ENCODE measurements around the gene KCNK10. TPM values are rescaled to one million over a fixed set of nuclear protein-coding genes. Genes with fewer than 3 reads are reported as not detected.
A peak's percentile ranks its signal among the peaks of the same experiment; 100 is the strongest.

The KCNK10 gene
- total RNA-seq = 0.24 and 0.80 TPM in 2 replicates
- long read RNA-seq, partial matches to known transcripts = 0 of 2 reads
- long read RNA-seq, other reads (novel, unspliced or antisense) = 1 of 2 reads

- H3K4me1 Mint-ChIP-seq (ENCODE audit: low read depth) = peaks cover 4% of the 10 kb centered on the region
- peaks cover 44% of the 10 kb centered on the region for H3K27me3 Mint-ChIP-seq
- H3K9me3 Mint-ChIP-seq (ENCODE audit: low read depth) = no peaks in the 10 kb centered on the region
- H3K36me3 Mint-ChIP-seq (ENCODE audit: insufficient read depth) = no peaks in the 10 kb centered on the region
- H3K4me3 Mint-ChIP-seq (ENCODE audit: low read depth) = peak within 1 kb of the TSS; percentile 78
- TF ChIP-seq CTCF (IDR thresholded peaks at IDR 0.05; ENCODE audit: unreplicated experiment) = no peak
- H3K27ac Mint-ChIP-seq = no peak within 1 kb of the TSS
- DNase-seq (ENCODE audit: low spot score, unreplicated experiment) = no peak
Measured at GRCh38 chr14:88323086-88323522, at the start of gene KCNK10. Gene KCNK10, minus strand, starts transcription at chr14:88323269. Its CDS starts 471 bp downstream, at chr14:88322798.

DNA sequence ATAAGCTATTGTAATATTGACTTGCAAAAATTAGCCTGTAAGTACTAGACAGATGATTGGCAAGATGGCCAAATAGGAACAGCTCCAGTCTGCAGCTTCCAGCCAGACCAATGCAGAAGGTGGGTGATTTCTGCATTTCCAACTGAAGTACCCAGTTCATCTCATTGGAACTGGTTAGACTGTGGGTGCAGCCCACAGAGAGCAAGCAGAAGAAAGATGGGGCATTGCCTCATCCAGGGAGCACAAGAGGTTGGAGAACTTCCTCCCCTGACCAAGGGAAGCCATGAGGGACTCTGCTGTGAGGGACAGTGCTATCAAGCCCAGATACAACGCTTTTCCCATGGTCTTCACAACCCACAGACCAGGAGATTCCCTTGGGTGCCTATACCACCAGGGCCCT is 46.4 kb upstream of the KCNK10 start:
- Mint-ChIP-seq H3K36me3 (ENCODE audit: insufficient read depth) (no peaks in the 10 kb centered on the region), H3K4me3 (ENCODE audit: low read depth) (no peak overlapping the region), H3K27me3 (no peaks in the 10 kb centered on the region), H3K27ac (no peak overlapping the region), H3K9me3 (ENCODE audit: low read depth) (peaks cover 3% of the 10 kb centered on the region), H3K4me1 (ENCODE audit: low read depth) (peaks cover 11% of the 10 kb centered on the region)
- no peak for DNase-seq (ENCODE audit: low spot score, unreplicated experiment)
- TF ChIP-seq CTCF (IDR thresholded peaks at IDR 0.05; ENCODE audit: unreplicated experiment) = no peak

DNA sequence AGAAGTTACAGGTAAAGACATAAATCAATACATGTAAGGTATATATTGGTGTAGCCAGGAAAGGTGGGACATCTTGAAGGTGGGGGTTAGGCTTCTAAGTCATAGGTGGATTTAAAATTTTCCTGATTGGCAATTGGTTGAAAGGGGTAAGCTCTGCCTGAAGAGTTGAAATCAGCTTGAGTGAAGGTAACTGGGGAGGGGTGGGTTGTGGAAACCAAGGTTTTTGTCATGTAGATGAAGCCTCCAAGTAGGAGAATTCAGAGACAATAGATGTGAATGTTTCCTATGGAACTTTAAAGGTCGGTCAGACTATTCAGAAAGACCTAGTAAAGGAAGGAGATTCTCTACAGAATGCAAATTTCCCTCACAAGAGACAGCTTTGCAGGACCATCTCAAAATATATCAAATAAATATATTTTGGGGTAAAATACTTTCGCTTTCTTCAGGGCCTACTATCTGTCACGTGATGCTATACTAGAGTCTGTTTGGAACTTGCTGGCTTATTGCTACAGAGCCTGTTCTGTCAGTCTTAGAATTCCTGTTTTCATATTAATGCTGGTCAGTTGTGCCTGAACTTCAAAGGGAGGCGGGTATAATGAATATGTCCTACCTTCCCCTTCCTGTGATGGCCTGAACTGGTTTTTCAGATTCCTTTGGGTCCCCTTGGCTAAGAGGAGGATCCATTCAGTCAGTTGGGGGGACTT is 41.8 kb upstream of the KCNK10 start:
- TF ChIP-seq CTCF (IDR thresholded peaks at IDR 0.05; ENCODE audit: unreplicated experiment) = no peak
- Mint-ChIP-seq H3K27ac (no peak overlapping the region), H3K4me1 (ENCODE audit: low read depth) (peaks cover 6% of the 10 kb centered on the region), H3K27me3 (peaks cover 6% of the 10 kb centered on the region), H3K4me3 (ENCODE audit: low read depth) (no peak overlapping the region), H3K9me3 (ENCODE audit: low read depth) (peaks cover 3% of the 10 kb centered on the region), H3K36me3 (ENCODE audit: insufficient read depth) (no peaks in the 10 kb centered on the region)
- DNase-seq (ENCODE audit: low spot score, unreplicated experiment) = no peak

GRCh38 chr14:88363644-88364043 is 40.6 kb upstream of the KCNK10 start:
- H3K9me3 Mint-ChIP-seq (ENCODE audit: low read depth) = peaks cover 2% of the 10 kb centered on the region
- H3K27ac Mint-ChIP-seq = no peak overlapping the region
- peaks cover 6% of the 10 kb centered on the region for H3K27me3 Mint-ChIP-seq
- H3K4me3 Mint-ChIP-seq (ENCODE audit: low read depth) = no peak overlapping the region
- DNase-seq (ENCODE audit: low spot score, unreplicated experiment) = no peak
- no peak for TF ChIP-seq CTCF (IDR thresholded peaks at IDR 0.05; ENCODE audit: unreplicated experiment)
- H3K36me3 Mint-ChIP-seq (ENCODE audit: insufficient read depth) = no peaks in the 10 kb centered on the region
- H3K4me1 Mint-ChIP-seq (ENCODE audit: low read depth) = peaks cover 6% of the 10 kb centered on the region

- Mint-ChIP-seq H3K4me3 (ENCODE audit: low read depth) (no peak overlapping the region), H3K27ac (no peak overlapping the region), H3K9me3 (ENCODE audit: low read depth) (no peaks in the 10 kb centered on the region), H3K36me3 (ENCODE audit: insufficient read depth) (no peaks in the 10 kb centered on the region), H3K27me3 (peaks cover 10% of the 10 kb centered on the region), H3K4me1 (ENCODE audit: low read depth) (no peaks in the 10 kb centered on the region)
- TF ChIP-seq CTCF (IDR thresholded peaks at IDR 0.05; ENCODE audit: unreplicated experiment) = no peak
- DNase-seq (ENCODE audit: low spot score, unreplicated experiment) = no peak
Measured at GRCh38 chr14:88359500-88359899, 36.4 kb upstream of the KCNK10 start.

Data from progenitor cell of endocrine pancreas (in vitro differentiated cells).